GM21423 (cell line): ENCODE results near the gene FAM25C.
"Not testable (repeated sequence)": the region's sequence is repeated elsewhere in the genome, so short reads cannot be mapped to it uniquely, and the experiment has no call there.

Source experiments
- ATAC-seq: cut with Tn5 transposase; IDR thresholded peaks from one replicate; pipeline ENCODE4 v1.9.1; 2021; ENCODE audit warnings: mild to moderate bottlenecking, moderate library complexity; ENCODE audit not compliant: unreplicated experiment

Gene FAM25C

GRCh38 chr10:47959677-47960076 is 39.9 kb downstream of the FAM25C start:
- ATAC-seq, result not testable (repeated sequence)

GRCh38 chr10:47957158-47957557 is 42.4 kb downstream of the FAM25C start:
- ATAC-seq, result not testable (repeated sequence)

GRCh38 chr10:47947424-47947823 is 52.2 kb downstream of the FAM25C start:
- ATAC-seq, result not testable (repeated sequence)
